ENCODE data around the gene BSCL2. TPM values are rescaled to one million over a fixed set of nuclear protein-coding genes. Genes with fewer than 3 reads are reported as not detected.

The BSCL2 gene
- total and polyA plus RNA-seq, 2 donors (not counting 1 experiment from before 2014, with no cell fraction given): 38.5 to 56.3 TPM

GRCh38 chr11:62648185-62648966 is 58.8 kb downstream of the BSCL2 start:
- H3K4me1 Mint-ChIP-seq: peaks cover 33% of the 10 kb centered on the region
- Histone ChIP-seq H4K20me1 (ENCODE audit: control insufficient read depth, insufficient read depth, low read length, poor library complexity, severe bottlenecking) (peaks cover 9% of the 10 kb centered on the region), H3K79me2 (ENCODE audit: control insufficient read depth, insufficient read depth, low read length) (peaks cover 73% of the 10 kb centered on the region), H3K4me3 (ENCODE audit: control extremely low read depth in 1 of 5, extremely low read depth in 1 of 5, insufficient read depth in 1 of 5, low read depth in 2 of 5, low read length in 4 of 5) (no peak overlapping the region), H3K36me3 (replicated peaks in 1 of 2; ENCODE audit: control extremely low read depth in 1 of 2, control insufficient read depth in 1 of 2, extremely low read depth in 1 of 2, insufficient read depth in 2 of 2, low read length in 1 of 2) (peaks cover 0 to 32% of the 10 kb centered on the region in 2 experiments), H3K4me2 (replicated peaks; ENCODE audit: low read depth, low read length, poor library complexity, severe bottlenecking) (no peak overlapping the region), H3K4me1 (ENCODE audit: control insufficient read depth in 2 of 2, insufficient read depth in 2 of 2, low read length in 2 of 2) (peaks cover 25 to 34% of the 10 kb centered on the region in 2 donors), H3K27me3 (replicated peaks in 1 of 4; ENCODE audit: control extremely low read depth in 1 of 4, control insufficient read depth in 3 of 4, insufficient read depth in 4 of 4, low read length in 3 of 4) (no peaks in the 10 kb centered on the region), H2AFZ (ENCODE audit: insufficient read depth, low read depth, low read length, poor library complexity, severe bottlenecking) (no peak overlapping the region), H3K9ac (ENCODE audit: low read length) (no peak overlapping the region), H3K9me3 (ENCODE audit: control extremely low read depth in 1 of 3, control insufficient read depth in 2 of 3, insufficient read depth in 1 of 3, low read length in 2 of 3) (no peaks in the 10 kb centered on the region), H3K27ac (ENCODE audit: low read length in 2 of 2) (no peak overlapping the region)
- no peak overlapping the region for H3K4me3 Mint-ChIP-seq
- TF ChIP-seq EZH2 (IDR thresholded peaks at IDR 0.05; ENCODE audit: borderline replicate concordance, insufficient read depth, low read depth, low read length, poor library complexity, severe bottlenecking) (no peak), CTCF (IDR thresholded peaks at IDR 0.05) (no peak)
- intact Hi-C loops (cut with micrococcal nuclease): no loop called here
- POLR2A ChIA-PET: interaction anchor here (1.0 to 4.7 kb wide), 3 partner anchors 16 to 61 kb away, joined by 3 to 32 read pairs (median 6); partner anchors contain the start of genes C11orf98, CSKMT, LBHD1 and UQCC3
- DNase-seq (no peak), ATAC-seq (ENCODE audit: low read depth) (no peak)
- H3K9me3 Mint-ChIP-seq (ENCODE audit: insufficient read depth): no peaks in the 10 kb centered on the region
- H3K27ac Mint-ChIP-seq: no peak overlapping the region
- CTCF ChIA-PET: interaction anchor here (0.9 to 1.5 kb wide), 3 partner anchors 17 to 32 kb away, joined by 3 read pairs; partner anchors contain the start of genes C11orf98 and CSKMT
- WGBS (ENCODE audit: insufficient coverage): 97% methylated on average over 24 of the region's 24 CpGs
- H3K27me3 Mint-ChIP-seq: no peaks in the 10 kb centered on the region

GRCh38 chr11:62647609-62648005 is 59.6 kb downstream of the BSCL2 start:
- peaks cover 30% of the 10 kb centered on the region for H3K4me1 Mint-ChIP-seq
- no peak for DNase-seq
- no peak overlapping the region for H3K27ac Mint-ChIP-seq
- Histone ChIP-seq H3K9me3 (ENCODE audit: control extremely low read depth in 1 of 3, control insufficient read depth in 2 of 3, insufficient read depth in 1 of 3, low read length in 2 of 3) (no peaks in the 10 kb centered on the region), H3K4me1 (ENCODE audit: control insufficient read depth in 2 of 2, insufficient read depth in 2 of 2, low read length in 2 of 2) (peaks cover 24 to 32% of the 10 kb centered on the region in 2 donors), H3K4me2 (replicated peaks; ENCODE audit: low read depth, low read length, poor library complexity, severe bottlenecking) (no peak overlapping the region), H2AFZ (ENCODE audit: insufficient read depth, low read depth, low read length, poor library complexity, severe bottlenecking) (no peak overlapping the region), H3K9ac (ENCODE audit: low read length) (no peak overlapping the region), H3K4me3 (ENCODE audit: control extremely low read depth in 1 of 5, extremely low read depth in 1 of 5, insufficient read depth in 1 of 5, low read depth in 2 of 5, low read length in 4 of 5) (no peak overlapping the region), H3K36me3 (replicated peaks in 1 of 2; ENCODE audit: control extremely low read depth in 1 of 2, control insufficient read depth in 1 of 2, extremely low read depth in 1 of 2, insufficient read depth in 2 of 2, low read length in 1 of 2) (peaks cover 0 to 39% of the 10 kb centered on the region in 2 experiments), H3K27ac (ENCODE audit: low read length in 2 of 2) (no peak overlapping the region), H3K79me2 (ENCODE audit: control insufficient read depth, insufficient read depth, low read length) (peaks cover 73% of the 10 kb centered on the region), H3K27me3 (replicated peaks in 1 of 4; ENCODE audit: control extremely low read depth in 1 of 4, control insufficient read depth in 3 of 4, insufficient read depth in 4 of 4, low read length in 3 of 4) (no peaks in the 10 kb centered on the region), H4K20me1 (ENCODE audit: control insufficient read depth, insufficient read depth, low read length, poor library complexity, severe bottlenecking) (peaks cover 9% of the 10 kb centered on the region)
- no peaks in the 10 kb centered on the region for H3K9me3 Mint-ChIP-seq (ENCODE audit: insufficient read depth)
- CTCF ChIA-PET: interaction anchor here (1.5 kb wide), 1 partner anchor 32 kb away, joined by 3 read pairs; no protein-coding TSS in a partner anchor
- TF ChIP-seq EZH2 (IDR thresholded peaks at IDR 0.05; ENCODE audit: borderline replicate concordance, insufficient read depth, low read depth, low read length, poor library complexity, severe bottlenecking) (no peak), CTCF (IDR thresholded peaks at IDR 0.05) (no peak)
- ATAC-seq (ENCODE audit: low read depth): no peak
- intact Hi-C loops (cut with micrococcal nuclease): loop anchor here (2.0 kb wide), 1 partner anchor 35 kb away; the partner anchor contains the start of genes EML3 and ROM1
- POLR2A ChIA-PET: interaction anchor here (1.0 to 4.7 kb wide), 4 partner anchors 17 to 62 kb away, joined by 3 to 32 read pairs (median 6); partner anchors contain the start of genes C11orf98, CSKMT, LBHD1 and TUT1
- WGBS (ENCODE audit: insufficient coverage): 90% methylated on average over 5 of the region's 6 CpGs
- no peaks in the 10 kb centered on the region for H3K27me3 Mint-ChIP-seq
- H3K4me3 Mint-ChIP-seq: no peak overlapping the region
